Neural crest cell (in vitro differentiated cells): Measurements from ENCODE around the gene IPO5. TPM values are rescaled to one million over a fixed set of nuclear protein-coding genes. Genes with fewer than 3 reads are reported as not detected.

ENCODE experiments used
- DNase-seq: peaks from one replicate; pipeline ENCODE4 v3.0.0; 2021; ENCODE audit warnings: low read depth, mixed read lengths, low spot score
- H3K27ac Mint-ChIP-seq: one replicate; pipeline ENCODE4 v1.8.0; 2021; ENCODE audit warnings: mild to moderate bottlenecking, mixed read lengths; ENCODE audit not compliant: unreplicated experiment
- H3K27me3 Mint-ChIP-seq: 2 replicates; pipeline ENCODE4 v1.8.0; 2021; ENCODE audit warnings: low read depth, mild to moderate bottlenecking, mixed read lengths
- H3K36me3 Mint-ChIP-seq: 2 replicates; pipeline ENCODE4 v1.8.0; 2021; ENCODE audit warnings: low read depth, mild to moderate bottlenecking, mixed read lengths
- H3K4me1 Mint-ChIP-seq: 2 replicates; pipeline ENCODE4 v1.8.0; 2021; ENCODE audit warnings: mixed read lengths
- H3K4me3 Mint-ChIP-seq: one replicate; pipeline ENCODE4 v1.8.0; 2021; ENCODE audit warnings: mild to moderate bottlenecking, mixed read lengths
- H3K9me3 Mint-ChIP-seq: 2 replicates; pipeline ENCODE4 v1.8.0; 2021; ENCODE audit warnings: mixed read lengths
- CTCF ChIP-seq: fragments of 200-600 bp; sonication (generic); conservative IDR thresholded peaks from 2 replicates; pipeline ENCODE4 v1.5.0; 2021; ENCODE audit warnings: antibody characterized with exemption, mild to moderate bottlenecking
- total RNA-seq: library from RNA; stranded (reverse); gene quantifications from 2 replicates; pipeline ENCODE4 v1.2.1, GENCODE V29; 2021

IPO5 gene
- total RNA-seq, 1 donor from 2014 or later, result 249 TPM

- Mint-ChIP-seq H3K9me3 (no peaks in the 10 kb centered on the region), H3K27ac (no peak overlapping the region), H3K36me3 (no peaks in the 10 kb centered on the region), H3K4me3 (no peak overlapping the region), H3K27me3 (no peaks in the 10 kb centered on the region), H3K4me1 (no peaks in the 10 kb centered on the region)
- no peak for DNase-seq
- no peak for TF ChIP-seq CTCF
Measured at GRCh38 chr13:98071316-98071715, 117.8 kb downstream of the IPO5 start.

GRCh38 chr13:98072476-98072875 is 119.0 kb downstream of the IPO5 start:
- DNase-seq, result no peak
- Mint-ChIP-seq H3K4me1 (no peaks in the 10 kb centered on the region), H3K27me3 (no peaks in the 10 kb centered on the region), H3K36me3 (no peaks in the 10 kb centered on the region), H3K9me3 (no peaks in the 10 kb centered on the region), H3K4me3 (no peak overlapping the region), H3K27ac (no peak overlapping the region)
- no peak for TF ChIP-seq CTCF

Other genes starting within 250 kb of the IPO5 start
- 138 and 139 TPM in 2 replicates for gene FARP1, start 189.4 kb downstream of the IPO5 start, total RNA-seq
- gene RNF113B, start 223.6 kb downstream of the IPO5 start, total RNA-seq, result not detected in 2 replicates